ENCODE results near the gene PPM1B. TPM values are rescaled to one million over a fixed set of nuclear protein-coding genes. Genes with fewer than 3 reads are reported as not detected.
A peak's percentile ranks its signal among the peaks of the same experiment; 100 is the strongest.

Gene PPM1B
- total RNA-seq, 3 donors from 2014 or later = 25.5 to 32.2 (median 32.1) TPM

GRCh38 chr2:44139741-44140140 lies 28.9 kb upstream of the PPM1B start:
- H3K4me3 Mint-ChIP-seq = no peak overlapping the region
- DNase-seq (no peak), ATAC-seq (no peak)
- H3K4me1 Mint-ChIP-seq (ENCODE audit: low read depth) = peaks cover 4% of the 10 kb centered on the region
- peaks cover 4% of the 10 kb centered on the region for H3K27me3 Mint-ChIP-seq (ENCODE audit: low read depth)
- no peaks in the 10 kb centered on the region for H3K9me3 Mint-ChIP-seq
- H3K36me3 Mint-ChIP-seq (ENCODE audit: insufficient read depth) = no peaks in the 10 kb centered on the region

- Mint-ChIP-seq H3K4me1 (ENCODE audit: low read depth) (peaks cover 4% of the 10 kb centered on the region), H3K4me3 (no peak overlapping the region), H3K9me3 (no peaks in the 10 kb centered on the region), H3K27me3 (ENCODE audit: low read depth) (peaks cover 4% of the 10 kb centered on the region), H3K36me3 (ENCODE audit: insufficient read depth) (no peaks in the 10 kb centered on the region)
- no peak for DNase-seq
- no peak for ATAC-seq
These were observed 26.4 kb upstream of the PPM1B start for GRCh38 chr2:44142306-44142705.

DNA sequence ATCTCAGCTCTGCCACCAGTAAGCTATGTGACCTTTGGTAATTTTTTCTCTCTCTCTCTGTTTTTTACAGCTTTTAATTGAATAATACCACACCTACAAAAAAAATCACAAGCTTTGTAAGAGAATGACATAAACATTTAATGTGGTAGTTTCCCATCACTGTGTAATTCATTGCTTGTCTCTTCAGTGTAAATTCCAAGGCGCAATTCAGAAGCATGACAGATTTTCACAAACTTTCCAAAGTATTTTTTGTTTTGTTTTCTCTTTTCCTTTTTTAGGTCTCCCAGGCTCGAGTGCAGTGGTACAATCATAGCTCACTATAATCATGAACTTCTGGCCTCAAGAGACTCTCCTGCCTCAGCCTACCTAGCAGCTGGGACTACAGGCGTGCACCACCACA lies 25.0 kb upstream of the PPM1B start:
- Mint-ChIP-seq H3K36me3 (ENCODE audit: insufficient read depth) (no peaks in the 10 kb centered on the region), H3K4me3 (no peak overlapping the region), H3K9me3 (no peaks in the 10 kb centered on the region), H3K4me1 (ENCODE audit: low read depth) (peaks cover 4% of the 10 kb centered on the region), H3K27me3 (ENCODE audit: low read depth) (peaks cover 4% of the 10 kb centered on the region)
- ATAC-seq = no peak
- DNase-seq = no peak

DNA sequence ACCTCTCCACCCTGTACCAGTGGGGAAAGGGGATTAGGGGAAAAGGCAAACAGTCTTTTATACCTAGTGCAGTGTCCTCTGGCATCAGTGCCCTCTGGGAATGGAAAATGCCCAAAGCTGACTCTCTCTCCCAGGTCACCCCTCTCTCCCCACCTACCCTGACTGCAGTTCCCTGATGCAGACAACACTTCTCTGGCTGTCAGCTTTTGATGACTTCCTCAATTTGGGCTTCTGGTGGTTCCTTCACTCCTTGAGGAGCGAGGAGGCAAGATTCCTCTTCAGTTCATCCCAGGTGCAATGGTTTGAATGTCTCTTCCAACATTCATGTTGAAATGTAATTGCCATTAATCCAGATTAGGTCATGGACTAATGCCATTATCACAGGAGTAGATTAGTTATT lies 19.7 kb upstream of the PPM1B start:
- DNase-seq (no peak), ATAC-seq (no peak)
- Mint-ChIP-seq H3K4me3 (no peak overlapping the region), H3K4me1 (ENCODE audit: low read depth) (no peaks in the 10 kb centered on the region), H3K9me3 (no peaks in the 10 kb centered on the region), H3K27me3 (ENCODE audit: low read depth) (peaks cover 7% of the 10 kb centered on the region), H3K36me3 (ENCODE audit: insufficient read depth) (no peaks in the 10 kb centered on the region)

DNA sequence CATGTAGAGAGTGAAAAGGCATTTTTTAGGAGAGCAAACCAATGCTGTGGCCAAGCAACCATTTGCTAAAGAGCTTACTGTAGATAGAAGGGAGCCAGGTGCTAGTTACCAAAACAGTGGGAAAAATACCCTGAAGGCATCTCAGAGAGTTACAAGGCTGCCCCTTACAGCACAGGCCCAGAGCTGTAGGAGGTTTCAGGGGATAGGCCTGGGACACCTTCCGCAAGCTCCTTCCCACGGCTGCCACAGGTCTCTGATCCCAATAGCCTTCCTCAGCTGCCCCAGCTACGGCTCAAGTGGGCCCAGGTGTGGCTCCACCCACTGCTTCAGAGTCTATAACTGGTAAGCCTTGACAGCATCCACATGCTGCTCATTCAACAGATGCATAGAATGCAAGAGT lies 18.2 kb upstream of the PPM1B start:
- Mint-ChIP-seq H3K27me3 (ENCODE audit: low read depth) (peaks cover 7% of the 10 kb centered on the region), H3K4me1 (ENCODE audit: low read depth) (no peaks in the 10 kb centered on the region), H3K4me3 (no peak overlapping the region), H3K9me3 (no peaks in the 10 kb centered on the region), H3K36me3 (ENCODE audit: insufficient read depth) (no peaks in the 10 kb centered on the region)
- DNase-seq = no peak
- ATAC-seq = no peak

DNA sequence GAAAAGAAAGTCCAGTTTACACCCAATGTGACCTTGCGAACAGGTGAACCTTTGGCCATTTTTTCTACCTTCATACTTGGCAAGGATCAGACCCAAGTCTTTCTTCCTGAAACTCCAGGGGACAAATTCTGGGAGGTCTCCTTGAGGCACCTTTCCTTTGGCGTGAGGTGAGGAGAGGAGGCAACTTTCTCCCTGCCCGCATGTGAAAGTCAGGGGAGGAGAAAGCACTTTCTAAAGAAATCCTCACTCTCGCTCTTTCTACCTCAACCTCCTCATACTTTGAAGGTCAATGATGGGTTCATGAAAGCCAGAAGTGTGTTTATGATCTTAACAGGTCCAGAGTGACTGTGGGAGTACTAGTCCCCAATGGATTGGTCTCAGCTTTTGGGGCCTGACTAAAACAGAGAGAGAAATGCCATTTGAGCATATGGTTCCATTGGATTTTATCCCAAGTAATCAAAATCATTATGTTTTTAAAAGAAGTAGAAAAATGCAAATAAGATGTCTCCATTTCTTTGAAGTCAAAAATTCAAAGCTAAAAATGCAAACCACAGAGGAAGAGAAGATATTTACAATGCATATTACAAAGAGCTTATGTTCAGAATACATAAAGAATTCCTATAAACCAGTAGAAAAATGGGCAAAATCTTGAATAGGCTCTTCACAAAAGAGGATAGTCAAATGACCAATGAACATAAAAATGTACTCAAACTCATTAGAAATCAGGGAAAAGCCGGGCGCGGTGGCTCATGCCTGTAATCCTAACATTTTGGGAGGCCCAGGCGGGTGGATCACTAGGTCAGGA lies 15.6 kb upstream of the PPM1B start:
- DNase-seq = no peak
- Mint-ChIP-seq H3K4me1 (ENCODE audit: low read depth) (no peaks in the 10 kb centered on the region), H3K9me3 (no peaks in the 10 kb centered on the region), H3K27me3 (ENCODE audit: low read depth) (peaks cover 7% of the 10 kb centered on the region), H3K4me3 (no peak overlapping the region), H3K36me3 (ENCODE audit: insufficient read depth) (no peaks in the 10 kb centered on the region)
- no peak for ATAC-seq

GRCh38 chr2:44155666-44156446 lies 12.8 kb upstream of the PPM1B start:
- H3K4me3 Mint-ChIP-seq = no peak overlapping the region
- peaks cover 2% of the 10 kb centered on the region for H3K27me3 Mint-ChIP-seq (ENCODE audit: low read depth)
- H3K9me3 Mint-ChIP-seq = no peaks in the 10 kb centered on the region
- DNase-seq (no peak), ATAC-seq (no peak)
- H3K4me1 Mint-ChIP-seq (ENCODE audit: low read depth) = no peaks in the 10 kb centered on the region
- no peaks in the 10 kb centered on the region for H3K36me3 Mint-ChIP-seq (ENCODE audit: insufficient read depth)

- no peak for ATAC-seq
- no peaks in the 10 kb centered on the region for H3K27me3 Mint-ChIP-seq (ENCODE audit: low read depth)
- H3K4me1 Mint-ChIP-seq (ENCODE audit: low read depth) = peaks cover 7% of the 10 kb centered on the region
- no peak for DNase-seq
- H3K36me3 Mint-ChIP-seq (ENCODE audit: insufficient read depth) = no peaks in the 10 kb centered on the region
- H3K4me3 Mint-ChIP-seq = no peak overlapping the region
- peaks cover 5% of the 10 kb centered on the region for H3K9me3 Mint-ChIP-seq
These were observed 4.9 kb upstream of the PPM1B start for GRCh38 chr2:44163777-44164176.

GRCh38 chr2:44164617-44165016 lies 4.1 kb upstream of the PPM1B start:
- ATAC-seq (no peak), DNase-seq (no peak)
- Mint-ChIP-seq H3K4me3 (no peak overlapping the region), H3K27me3 (ENCODE audit: low read depth) (no peaks in the 10 kb centered on the region), H3K36me3 (ENCODE audit: insufficient read depth) (peaks cover 2% of the 10 kb centered on the region), H3K4me1 (ENCODE audit: low read depth) (peaks cover 7% of the 10 kb centered on the region), H3K9me3 (peaks cover 5% of the 10 kb centered on the region)

- ATAC-seq (no peak), DNase-seq (no peak)
- Mint-ChIP-seq H3K27me3 (ENCODE audit: low read depth) (no peaks in the 10 kb centered on the region), H3K36me3 (ENCODE audit: insufficient read depth) (peaks cover 3% of the 10 kb centered on the region), H3K9me3 (peaks cover 5% of the 10 kb centered on the region), H3K4me1 (ENCODE audit: low read depth) (peaks cover 19% of the 10 kb centered on the region), H3K4me3 (no peak overlapping the region)
These were observed 2.6 kb upstream of the PPM1B start for GRCh38 chr2:44166096-44166495.

- Mint-ChIP-seq H3K4me3 (peak overlapping the region; percentile 97), H3K9me3 (peaks cover 5% of the 10 kb centered on the region), H3K4me1 (ENCODE audit: low read depth) (peaks cover 25% of the 10 kb centered on the region), H3K27me3 (ENCODE audit: low read depth) (no peaks in the 10 kb centered on the region), H3K36me3 (ENCODE audit: insufficient read depth) (peaks cover 3% of the 10 kb centered on the region)
- ATAC-seq (no peak), DNase-seq (no peak)
These were observed 1.3 kb upstream of the PPM1B start for GRCh38 chr2:44167311-44167907.

- DNase-seq = peak; percentile 95
- Mint-ChIP-seq H3K9me3 (peaks cover 5% of the 10 kb centered on the region), H3K36me3 (ENCODE audit: insufficient read depth) (peaks cover 3% of the 10 kb centered on the region), H3K4me3 (peak overlapping the region; percentile 97), H3K27me3 (ENCODE audit: low read depth) (no peaks in the 10 kb centered on the region), H3K4me1 (ENCODE audit: low read depth) (peaks cover 31% of the 10 kb centered on the region)
- peak; percentile 80 to 81 for ATAC-seq
These were observed 581 bp upstream of the PPM1B start for GRCh38 chr2:44167908-44168680.

GRCh38 chr2:44169155-44169898 lies 652 bp downstream of the PPM1B start:
- peak; percentile 24 for DNase-seq
- Mint-ChIP-seq H3K4me1 (ENCODE audit: low read depth) (peaks cover 40% of the 10 kb centered on the region), H3K27me3 (ENCODE audit: low read depth) (no peaks in the 10 kb centered on the region), H3K36me3 (ENCODE audit: insufficient read depth) (peaks cover 3% of the 10 kb centered on the region), H3K9me3 (peaks cover 5% of the 10 kb centered on the region), H3K4me3 (peak overlapping the region; percentile 97)
- peak; percentile 6 to 7 for ATAC-seq
